CD14-positive monocyte (primary cell): ENCODE data around the gene VAT1L. TPM values are rescaled to one million over a fixed set of nuclear protein-coding genes. Genes with fewer than 3 reads are reported as not detected.

Experiments used
- DNase-seq, 3 donors: peaks; one replicate each; pipeline ENCODE4 v3.0.0-alpha.2; 2011 to 2022
- H2AFZ ChIP-seq: 2 replicates; pipeline ENCODE4 v1.6.0; 2012; ENCODE audit warnings: mild to moderate bottlenecking, low read depth, low read length, inconsistent platforms; ENCODE audit not compliant: insufficient read depth, poor library complexity, severe bottlenecking
- H3K27ac ChIP-seq, 2 donors: 1 replicate in 1 of 2; 2 replicates in 1 of 2; pipeline ENCODE4 v1.5.1; 2012 to 2013; ENCODE audit warnings: low read length in 2 of 2, control low read depth in 1 of 2, inconsistent platforms in 1 of 2, low read depth in 1 of 2, mild to moderate bottlenecking in 1 of 2
- H3K27me3 ChIP-seq, 2 donors: one replicate each; pipeline versions ENCODE4 v1.6.0 to v1.6.1; 2011 to 2013; ENCODE audit warnings: low read length in 2 of 2; ENCODE audit not compliant: control insufficient read depth in 2 of 2, insufficient read depth in 2 of 2
- H3K36me3 ChIP-seq, 2 donors: replicated peaks in 1 of 2; 1 replicate in 1 of 2; 2 replicates in 1 of 2; pipeline versions ENCODE4 v1.5.1 to v1.6.1; 2012 to 2013; ENCODE audit warnings: low read length in 2 of 2, control low read depth in 1 of 2, inconsistent platforms in 1 of 2, mild to moderate bottlenecking in 1 of 2; ENCODE audit not compliant: insufficient read depth in 2 of 2, control insufficient read depth in 1 of 2
- H3K4me1 ChIP-seq, 2 donors: 1 replicate in 1 of 2; 2 replicates in 1 of 2; pipeline versions ENCODE4 v1.5.1 to v1.6.1; 2012 to 2013; ENCODE audit warnings: low read length in 2 of 2, control low read depth in 1 of 2, inconsistent platforms in 1 of 2, mild to moderate bottlenecking in 1 of 2, moderate library complexity in 1 of 2; ENCODE audit not compliant: insufficient read depth in 2 of 2, control insufficient read depth in 1 of 2
- H3K4me2 ChIP-seq: replicated peaks from 2 replicates; pipeline ENCODE3; 2012; ENCODE audit warnings: low read length, moderate library complexity, mild to moderate bottlenecking; ENCODE audit not compliant: poor library complexity, severe bottlenecking; ENCODE audit errors: extremely low read depth
- H3K4me3 ChIP-seq, 3 experiments: fragments of 200-600 bp in 1 of 3; sonication (generic) in 1 of 3; replicated peaks in 1 of 3; 1 replicate in 2 of 3; 2 replicates in 1 of 3; pipeline ENCODE4 v1.5.1; 2011 to 2013; ENCODE audit warnings: low read length in 3 of 3, mild to moderate bottlenecking in 3 of 3, control low read depth in 2 of 3, low read depth in 2 of 3, inconsistent platforms in 1 of 3, moderate library complexity in 1 of 3
- H3K79me2 ChIP-seq: 2 replicates; pipeline ENCODE4 v1.6.0; 2012; ENCODE audit warnings: mild to moderate bottlenecking, control low read depth, inconsistent platforms, low read length, moderate library complexity; ENCODE audit not compliant: insufficient read depth
- H3K9ac ChIP-seq: 2 replicates; pipeline ENCODE4 v1.6.0; 2017; ENCODE audit warnings: low read length, mild to moderate bottlenecking; ENCODE audit not compliant: insufficient read depth, poor library complexity, severe bottlenecking
- H3K9me3 ChIP-seq, 2 donors: replicated peaks in 1 of 2; 1 replicate in 1 of 2; 2 replicates in 1 of 2; pipeline versions ENCODE4 v1.5.1 to v1.6.1; 2012 to 2013; ENCODE audit warnings: low read length in 2 of 2, control low read depth in 1 of 2; ENCODE audit not compliant: control insufficient read depth in 1 of 2, insufficient read depth in 1 of 2
- H4K20me1 ChIP-seq: 2 replicates; pipeline ENCODE4 v1.6.0; 2012; ENCODE audit warnings: mild to moderate bottlenecking, low read length, control low read depth, moderate library complexity; ENCODE audit not compliant: insufficient read depth
- H3K27ac Mint-ChIP-seq, 7 donors: one replicate each; pipeline ENCODE4 v1.8.0; 2020; ENCODE audit warnings: mild to moderate bottlenecking in 7 of 7, mixed read lengths in 7 of 7, moderate library complexity in 6 of 7, inconsistent platforms in 2 of 7
- H3K27me3 Mint-ChIP-seq, 3 donors: one replicate each; pipeline ENCODE4 v1.8.0; 2021 to 2022; ENCODE audit warnings: low read depth in 3 of 3, mild to moderate bottlenecking in 3 of 3, mixed read lengths in 3 of 3, moderate library complexity in 3 of 3, inconsistent platforms in 1 of 3
- H3K36me3 Mint-ChIP-seq, 2 donors: one replicate each; pipeline ENCODE4 v1.8.0; 2020; ENCODE audit warnings: mixed read lengths in 2 of 2, inconsistent platforms in 1 of 2, mild to moderate bottlenecking in 1 of 2
- H3K4me1 Mint-ChIP-seq: one replicate; pipeline ENCODE4 v1.8.0; 2020; ENCODE audit warnings: mild to moderate bottlenecking, mixed read lengths
- H3K4me3 Mint-ChIP-seq, 2 donors: one replicate each; pipeline ENCODE4 v1.8.0; 2020; ENCODE audit warnings: mild to moderate bottlenecking in 2 of 2, mixed read lengths in 2 of 2, moderate library complexity in 1 of 2
- H3K9me3 Mint-ChIP-seq, 7 donors: one replicate each; pipeline ENCODE4 v1.8.0; 2020 to 2022; ENCODE audit warnings: mixed read lengths in 7 of 7, mild to moderate bottlenecking in 6 of 7, moderate library complexity in 6 of 7, inconsistent platforms in 2 of 7
- CTCF ChIP-seq: fragments of 200-600 bp; IDR thresholded peaks from one replicate; pipeline ENCODE4 v1.8.0; 2022; ENCODE audit warnings: antibody characterized with exemption, mild to moderate bottlenecking
- WGBS: methylation state at CpG from one replicate; pipeline ENCODE4 v1.1.5; 2013; ENCODE audit warnings: missing lambda C conversion rate; ENCODE audit not compliant: insufficient coverage; 5-methylcytosine and 5-hydroxymethylcytosine counted together
- intact Hi-C, 2 donors: fragments of 100-400 bp; cut with micrococcal nuclease; formaldehyde crosslinking; loops; one replicate each; pipeline versions ENCODE4 v1.15.0 to v1.15.1; 2023
- polyA plus RNA-seq, 3 donors: library from polyadenylated mRNA; depleted of rRNA in 1 of 3; unstranded in 2 of 3; stranded (reverse) in 1 of 3; fragments of 300-500 nt in 2 of 3; fragments of >200 nt in 1 of 3; fragmentation: Illumina TruSeq in 2 of 3; gene quantifications; 1 replicate in 2 of 3; 2 replicates in 1 of 3; pipeline ENCODE4 v1.2.3, GENCODE V29; 2012 to 2021

The VAT1L gene
- polyA plus RNA-seq, 3 donors: not detected

- no peak overlapping the region for H2AFZ ChIP-seq
- no peaks in the 10 kb centered on the region for H3K9me3 ChIP-seq
- no peaks in the 10 kb centered on the region for H4K20me1 ChIP-seq
- no peak for TF ChIP-seq CTCF
- no peak overlapping the region for H3K4me2 ChIP-seq
- no peaks in the 10 kb centered on the region for H3K79me2 ChIP-seq
- WGBS: 60% methylated on average over 1 of the region's 5 CpGs
- no peak overlapping the region for H3K9ac ChIP-seq
- no peaks in the 10 kb centered on the region for H3K36me3 ChIP-seq
- no peak overlapping the region for H3K27ac ChIP-seq
- H3K4me3 ChIP-seq: no peak overlapping the region
- no peaks in the 10 kb centered on the region for H3K4me1 Mint-ChIP-seq
- H3K4me1 ChIP-seq: no peaks in the 10 kb centered on the region
- H3K9me3 Mint-ChIP-seq: peaks cover 0 to 7% (median 2%) of the 10 kb centered on the region in 7 donors
- DNase-seq: no peak
- peaks cover 0 to 3% (median 0%) of the 10 kb centered on the region in 3 donors for H3K27me3 Mint-ChIP-seq
- intact Hi-C loops: no loop called here
- H3K27me3 ChIP-seq: no peaks in the 10 kb centered on the region
- no peaks in the 10 kb centered on the region for H3K36me3 Mint-ChIP-seq
- H3K4me3 Mint-ChIP-seq: no peak overlapping the region
- H3K27ac Mint-ChIP-seq: no peak overlapping the region
Observed at GRCh38 chr16:77758046-77758445, 30.3 kb upstream of the VAT1L start.

GRCh38 chr16:77758508-77758907, 29.9 kb upstream of the VAT1L start:
- H3K36me3 ChIP-seq: no peaks in the 10 kb centered on the region
- no peaks in the 10 kb centered on the region for H3K9me3 ChIP-seq
- no peaks in the 10 kb centered on the region for H3K79me2 ChIP-seq
- Mint-ChIP-seq H3K4me1 (no peaks in the 10 kb centered on the region), H3K27me3 (peaks cover 0 to under 1% (median 0%) of the 10 kb centered on the region in 3 donors), H3K9me3 (peaks cover 0 to 7% (median 2%) of the 10 kb centered on the region in 7 donors), H3K27ac (no peak overlapping the region), H3K4me3 (no peak overlapping the region), H3K36me3 (no peaks in the 10 kb centered on the region)
- no peaks in the 10 kb centered on the region for H3K4me1 ChIP-seq
- H3K4me3 ChIP-seq: no peak overlapping the region
- DNase-seq: no peak
- intact Hi-C loops: no loop called here
- no peak overlapping the region for H2AFZ ChIP-seq
- WGBS: 90% methylated on average over 2 of the region's 2 CpGs
- TF ChIP-seq CTCF: no peak
- no peaks in the 10 kb centered on the region for H3K27me3 ChIP-seq
- no peak overlapping the region for H3K9ac ChIP-seq
- no peaks in the 10 kb centered on the region for H4K20me1 ChIP-seq
- no peak overlapping the region for H3K4me2 ChIP-seq
- no peak overlapping the region for H3K27ac ChIP-seq
